Panc1 (cell line): ENCODE measurements around the gene GAPDH. TPM values are rescaled to one million over a fixed set of nuclear protein-coding genes. Genes with fewer than 3 reads are reported as not detected.
"Not testable (repeated sequence)": the region's sequence is repeated elsewhere in the genome, so short reads cannot be mapped to it uniquely, and the experiment has no call there.

Source experiments
- ATAC-seq: fragments of 200-7000 bp; cut with Tn5 transposase; 2 replicates; pipeline ENCODE4 v1.9.1; 2020; ENCODE audit warnings: mild to moderate bottlenecking, moderate library complexity
- BruUV-seq: library from RNA; stranded (reverse); fragments of 400-500 nt; replicated peaks from 2 replicates; lab custom pipeline; 2021; lab: Mats Ljungman, UMichigan
- CTCF ChIA-PET: fragments of 300-600 bp; sonication (Branson Sonifier 250); formaldehyde crosslinking; loops from one replicate; lab custom pipeline; 2022; ENCODE audit warnings: antibody characterized with exemption; lab: Charles Lee
- POLR2A ChIA-PET: fragments of 300-600 bp; sonication (Branson Sonifier 250); formaldehyde crosslinking; loops from one replicate; lab custom pipeline; 2022; ENCODE audit warnings: antibody characterized with exemption; lab: Charles Lee
- DNase-seq: peaks from one replicate; pipeline ENCODE4 v3.0.0-alpha.2; 2010; ENCODE audit warnings: low read depth, low spot score
- H3K27ac ChIP-seq: 2 replicates; pipeline ENCODE4 v1.5.1; 2011; ENCODE audit warnings: mild to moderate bottlenecking, low read length, inconsistent platforms
- H3K27me3 ChIP-seq: fragments of 200-500 bp; sonication (Bioruptor generic); 2 replicates; pipeline ENCODE4 v1.6.0; 2014; ENCODE audit warnings: low read length, inconsistent platforms; ENCODE audit not compliant: control insufficient read depth, insufficient read depth
- H3K36me3 ChIP-seq: fragments of 200-500 bp; sonication (Bioruptor generic); 2 replicates; pipeline ENCODE4 v1.5.1; 2014; ENCODE audit warnings: inconsistent platforms, mild to moderate bottlenecking, low read length, moderate library complexity; ENCODE audit not compliant: control insufficient read depth, insufficient read depth
- H3K4me1 ChIP-seq: 2 replicates; pipeline ENCODE4 v1.5.1; 2011; ENCODE audit warnings: inconsistent platforms, mild to moderate bottlenecking, low read length, moderate library complexity; ENCODE audit not compliant: control insufficient read depth, insufficient read depth
- H3K4me3 ChIP-seq, 2 experiments: 2 replicates each; pipeline ENCODE4 v1.5.1; 2011 to 2012; ENCODE audit warnings: low read depth in 2 of 2, low read length in 2 of 2, mild to moderate bottlenecking in 2 of 2, inconsistent platforms in 1 of 2, moderate library complexity in 1 of 2
- H3K9me3 ChIP-seq: fragments of 200-500 bp; sonication (Bioruptor generic); 2 replicates; pipeline ENCODE4 v1.5.1; 2014; ENCODE audit warnings: low read depth, mild to moderate bottlenecking, inconsistent platforms, low read length, moderate library complexity; ENCODE audit not compliant: control insufficient read depth, insufficient read depth
- POLR2AphosphoS5 ChIP-seq: IDR thresholded peaks from 2 replicates; pipeline ENCODE4 v1.6.1; 2012; ENCODE audit warnings: mild to moderate bottlenecking, low read depth, low read length, moderate library complexity
- SIN3A ChIP-seq: IDR thresholded peaks from 2 replicates; pipeline ENCODE4 v1.6.1; 2012; ENCODE audit warnings: low read depth, mild to moderate bottlenecking, low read length, moderate library complexity, borderline replicate concordance; ENCODE audit not compliant: insufficient read depth
- in situ Hi-C: cut with HindIII; loops from 2 replicates; pipeline ENCODE4 v1.10.0; 2016; ENCODE audit warnings: low sequenced_read_pairs, low pct_unique_long_range_greater_than_20kb
- intact Hi-C: fragments of 100-400 bp; cut with micrococcal nuclease; formaldehyde crosslinking; loops from one replicate; pipeline ENCODE4 v1.10.0; 2022; ENCODE audit not compliant: unreplicated experiment
- total RNA-seq: library from RNA; stranded (reverse); gene quantifications from one replicate; pipeline ENCODE4 v1.2.1, GENCODE V29; 2021; ENCODE audit not compliant: unreplicated experiment
- TF ChIP-seq, protein P1 (sequence below): fragments of 450-650 bp; IDR thresholded peaks from 2 replicates; pipeline ENCODE4 v1.5.1; 2017; ENCODE audit warnings: mild to moderate bottlenecking
- TF ChIP-seq, protein P2 (sequence below), 2 experiments: IDR thresholded peaks; 2 replicates each; pipeline ENCODE4 v1.6.1; 2011 to 2012; ENCODE audit warnings: low read depth in 2 of 2, control low read depth in 1 of 2, low read length in 1 of 2, mild to moderate bottlenecking in 1 of 2, moderate library complexity in 1 of 2; ENCODE audit not compliant: insufficient read depth in 1 of 2

Gene GAPDH
- total RNA-seq, 1 experiment from 2014 or later, result 2,912 TPM

DNA sequence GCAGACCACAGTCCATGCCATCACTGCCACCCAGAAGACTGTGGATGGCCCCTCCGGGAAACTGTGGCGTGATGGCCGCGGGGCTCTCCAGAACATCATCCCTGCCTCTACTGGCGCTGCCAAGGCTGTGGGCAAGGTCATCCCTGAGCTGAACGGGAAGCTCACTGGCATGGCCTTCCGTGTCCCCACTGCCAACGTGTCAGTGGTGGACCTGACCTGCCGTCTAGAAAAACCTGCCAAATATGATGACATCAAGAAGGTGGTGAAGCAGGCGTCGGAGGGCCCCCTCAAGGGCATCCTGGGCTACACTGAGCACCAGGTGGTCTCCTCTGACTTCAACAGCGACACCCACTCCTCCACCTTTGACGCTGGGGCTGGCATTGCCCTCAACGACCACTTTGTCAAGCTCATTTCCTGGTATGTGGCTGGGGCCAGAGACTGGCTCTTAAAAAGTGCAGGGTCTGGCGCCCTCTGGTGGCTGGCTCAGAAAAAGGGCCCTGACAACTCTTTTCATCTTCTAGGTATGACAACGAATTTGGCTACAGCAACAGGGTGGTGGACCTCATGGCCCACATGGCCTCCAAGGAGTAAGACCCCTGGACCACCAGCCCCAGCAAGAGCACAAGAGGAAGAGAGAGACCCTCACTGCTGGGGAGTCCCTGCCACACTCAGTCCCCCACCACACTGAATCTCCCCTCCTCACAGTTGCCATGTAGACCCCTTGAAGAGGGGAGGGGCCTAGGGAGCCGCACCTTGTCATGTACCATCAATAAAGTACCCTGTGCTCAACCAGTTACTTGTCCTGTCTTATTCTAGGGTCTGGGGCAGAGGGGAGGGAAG is 3.5 kb downstream of the GAPDH start:
- H3K27me3 ChIP-seq, in situ Hi-C loops, intact Hi-C loops, H3K9me3 ChIP-seq, ATAC-seq, DNase-seq: not testable (repeated sequence)
- peaks cover 11% of the 10 kb centered on the region for H3K36me3 ChIP-seq
- H3K4me1 ChIP-seq, result peaks cover 43% of the 10 kb centered on the region
- peak overlapping the region; percentile 89; the same call in 1 of the 2 replicates for H3K27ac ChIP-seq
- peak overlapping the region in 1 of 2 experiments; percentile 77; a peak in 2 of 4 replicates for H3K4me3 ChIP-seq
- POLR2A ChIA-PET, result interaction anchor here (0.5 to 0.6 kb wide), 2 partner anchors 27 to 337 kb away, joined by 3 read pairs; no protein-coding TSS in a partner anchor
- CTCF ChIA-PET, result interaction anchor here (0.6 kb wide), 1 partner anchor 18 kb away, joined by 3 read pairs; no protein-coding TSS in a partner anchor
- TF ChIP-seq, protein P1, sequence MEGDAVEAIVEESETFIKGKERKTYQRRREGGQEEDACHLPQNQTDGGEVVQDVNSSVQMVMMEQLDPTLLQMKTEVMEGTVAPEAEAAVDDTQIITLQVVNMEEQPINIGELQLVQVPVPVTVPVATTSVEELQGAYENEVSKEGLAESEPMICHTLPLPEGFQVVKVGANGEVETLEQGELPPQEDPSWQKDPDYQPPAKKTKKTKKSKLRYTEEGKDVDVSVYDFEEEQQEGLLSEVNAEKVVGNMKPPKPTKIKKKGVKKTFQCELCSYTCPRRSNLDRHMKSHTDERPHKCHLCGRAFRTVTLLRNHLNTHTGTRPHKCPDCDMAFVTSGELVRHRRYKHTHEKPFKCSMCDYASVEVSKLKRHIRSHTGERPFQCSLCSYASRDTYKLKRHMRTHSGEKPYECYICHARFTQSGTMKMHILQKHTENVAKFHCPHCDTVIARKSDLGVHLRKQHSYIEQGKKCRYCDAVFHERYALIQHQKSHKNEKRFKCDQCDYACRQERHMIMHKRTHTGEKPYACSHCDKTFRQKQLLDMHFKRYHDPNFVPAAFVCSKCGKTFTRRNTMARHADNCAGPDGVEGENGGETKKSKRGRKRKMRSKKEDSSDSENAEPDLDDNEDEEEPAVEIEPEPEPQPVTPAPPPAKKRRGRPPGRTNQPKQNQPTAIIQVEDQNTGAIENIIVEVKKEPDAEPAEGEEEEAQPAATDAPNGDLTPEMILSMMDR, result peak; percentile 88
- TSS peak; percentile 97 for BruUV-seq

DNA sequence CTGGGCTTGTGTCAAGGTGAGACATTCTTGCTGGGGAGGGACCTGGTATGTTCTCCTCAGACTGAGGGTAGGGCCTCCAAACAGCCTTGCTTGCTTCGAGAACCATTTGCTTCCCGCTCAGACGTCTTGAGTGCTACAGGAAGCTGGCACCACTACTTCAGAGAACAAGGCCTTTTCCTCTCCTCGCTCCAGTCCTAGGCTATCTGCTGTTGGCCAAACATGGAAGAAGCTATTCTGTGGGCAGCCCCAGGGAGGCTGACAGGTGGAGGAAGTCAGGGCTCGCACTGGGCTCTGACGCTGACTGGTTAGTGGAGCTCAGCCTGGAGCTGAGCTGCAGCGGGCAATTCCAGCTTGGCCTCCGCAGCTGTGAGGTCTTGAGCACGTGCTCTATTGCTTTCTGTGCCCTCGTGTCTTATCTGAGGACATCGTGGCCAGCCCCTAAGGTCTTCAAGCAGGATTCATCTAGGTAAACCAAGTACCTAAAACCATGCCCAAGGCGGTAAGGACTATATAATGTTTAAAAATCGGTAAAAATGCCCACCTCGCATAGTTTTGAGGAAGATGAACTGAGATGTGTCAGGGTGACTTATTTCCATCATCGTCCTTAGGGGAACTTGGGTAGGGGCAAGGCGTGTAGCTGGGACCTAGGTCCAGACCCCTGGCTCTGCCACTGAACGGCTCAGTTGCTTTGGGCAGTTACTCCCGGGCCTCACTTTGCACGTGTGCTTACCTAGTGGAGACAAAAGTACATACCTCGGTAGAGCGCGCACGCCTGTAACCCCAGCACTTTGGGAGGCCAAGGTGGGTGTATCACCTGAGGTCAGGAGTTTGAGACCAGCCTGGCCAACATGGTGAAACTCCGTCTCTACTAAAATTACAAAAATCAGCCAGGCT is 4.3 kb downstream of the GAPDH start:
- peaks cover 41% of the 10 kb centered on the region for H3K4me1 ChIP-seq
- peak overlapping the region in 1 of 2 experiments; percentile 18; a peak in 1 of 4 replicates for H3K4me3 ChIP-seq
- H3K36me3 ChIP-seq, result peaks cover 7% of the 10 kb centered on the region
- ATAC-seq (peak; percentile 14), DNase-seq (no peak)
- no peaks in the 10 kb centered on the region for H3K27me3 ChIP-seq
- POLR2A ChIA-PET, result interaction anchor here (0.6 kb wide), 1 partner anchor 273 kb away, joined by 3 read pairs; no protein-coding TSS in a partner anchor
- peak overlapping the region; percentile 61 for H3K27ac ChIP-seq
- BruUV-seq, result no TSS peak
- CTCF ChIA-PET, result interaction anchor here (0.6 kb wide), 1 partner anchor 19 kb away, joined by 3 read pairs; no protein-coding TSS in a partner anchor
- in situ Hi-C loops, result no loop called here
- H3K9me3 ChIP-seq, result no peaks in the 10 kb centered on the region
- intact Hi-C loops, result no loop called here
- TF ChIP-seq SIN3A (peak; percentile 80; the same call in 1 of the 2 replicates), POLR2AphosphoS5 (peak; percentile 76)
- TF ChIP-seq, protein P2, sequence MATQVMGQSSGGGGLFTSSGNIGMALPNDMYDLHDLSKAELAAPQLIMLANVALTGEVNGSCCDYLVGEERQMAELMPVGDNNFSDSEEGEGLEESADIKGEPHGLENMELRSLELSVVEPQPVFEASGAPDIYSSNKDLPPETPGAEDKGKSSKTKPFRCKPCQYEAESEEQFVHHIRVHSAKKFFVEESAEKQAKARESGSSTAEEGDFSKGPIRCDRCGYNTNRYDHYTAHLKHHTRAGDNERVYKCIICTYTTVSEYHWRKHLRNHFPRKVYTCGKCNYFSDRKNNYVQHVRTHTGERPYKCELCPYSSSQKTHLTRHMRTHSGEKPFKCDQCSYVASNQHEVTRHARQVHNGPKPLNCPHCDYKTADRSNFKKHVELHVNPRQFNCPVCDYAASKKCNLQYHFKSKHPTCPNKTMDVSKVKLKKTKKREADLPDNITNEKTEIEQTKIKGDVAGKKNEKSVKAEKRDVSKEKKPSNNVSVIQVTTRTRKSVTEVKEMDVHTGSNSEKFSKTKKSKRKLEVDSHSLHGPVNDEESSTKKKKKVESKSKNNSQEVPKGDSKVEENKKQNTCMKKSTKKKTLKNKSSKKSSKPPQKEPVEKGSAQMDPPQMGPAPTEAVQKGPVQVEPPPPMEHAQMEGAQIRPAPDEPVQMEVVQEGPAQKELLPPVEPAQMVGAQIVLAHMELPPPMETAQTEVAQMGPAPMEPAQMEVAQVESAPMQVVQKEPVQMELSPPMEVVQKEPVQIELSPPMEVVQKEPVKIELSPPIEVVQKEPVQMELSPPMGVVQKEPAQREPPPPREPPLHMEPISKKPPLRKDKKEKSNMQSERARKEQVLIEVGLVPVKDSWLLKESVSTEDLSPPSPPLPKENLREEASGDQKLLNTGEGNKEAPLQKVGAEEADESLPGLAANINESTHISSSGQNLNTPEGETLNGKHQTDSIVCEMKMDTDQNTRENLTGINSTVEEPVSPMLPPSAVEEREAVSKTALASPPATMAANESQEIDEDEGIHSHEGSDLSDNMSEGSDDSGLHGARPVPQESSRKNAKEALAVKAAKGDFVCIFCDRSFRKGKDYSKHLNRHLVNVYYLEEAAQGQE (IDR thresholded peaks at IDR 0.05; ENCODE audit: insufficient read depth in 1 of 2, low read depth in 2 of 2, low read length in 1 of 2), result no peak
